Measurements from ENCODE around the gene ENTPD2.
"Not testable (repeated sequence)": the region's sequence is repeated elsewhere in the genome, so short reads cannot be mapped to it uniquely, and the experiment has no call there.

Gene ENTPD2

DNA sequence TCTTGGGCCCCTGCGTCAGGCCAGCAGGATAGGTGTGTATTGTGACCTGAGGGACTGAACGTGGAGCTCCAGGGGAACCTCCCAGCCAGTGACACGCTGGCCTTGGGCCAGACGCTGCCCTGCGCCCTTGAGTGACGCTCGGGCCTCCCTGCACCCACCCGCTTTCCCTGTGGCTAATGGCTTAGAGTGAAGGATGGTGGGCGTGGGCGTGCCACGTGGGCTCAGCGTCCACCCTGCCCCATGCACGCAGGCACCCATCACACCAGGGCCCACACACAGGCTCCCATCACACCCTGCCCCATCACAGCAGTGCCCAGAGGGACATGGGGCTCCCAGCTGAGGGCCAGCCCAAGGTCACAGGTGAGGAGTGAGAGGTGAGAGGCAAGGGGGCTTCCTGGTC, 16.8 kb downstream of the ENTPD2 start:
- H3K9ac ChIP-seq (ENCODE audit: low read depth, low read length): no peak overlapping the region
- peaks cover 8% of the 10 kb centered on the region; the same call in 1 of the 2 replicates for H3K27me3 ChIP-seq (ENCODE audit: insufficient read depth, low read length)
- H3K27ac ChIP-seq (ENCODE audit: low read length): no peak overlapping the region
- H3K4me3 ChIP-seq (ENCODE audit: low read length): no peak overlapping the region
- H3K4me1 ChIP-seq (ENCODE audit: insufficient read depth, low read length): no peaks in the 10 kb centered on the region
- H3K9me3 ChIP-seq (ENCODE audit: insufficient read depth, low read depth, low read length): no peaks in the 10 kb centered on the region
- no peaks in the 10 kb centered on the region for H3K36me3 ChIP-seq (ENCODE audit: insufficient read depth, low read depth, low read length)

DNA sequence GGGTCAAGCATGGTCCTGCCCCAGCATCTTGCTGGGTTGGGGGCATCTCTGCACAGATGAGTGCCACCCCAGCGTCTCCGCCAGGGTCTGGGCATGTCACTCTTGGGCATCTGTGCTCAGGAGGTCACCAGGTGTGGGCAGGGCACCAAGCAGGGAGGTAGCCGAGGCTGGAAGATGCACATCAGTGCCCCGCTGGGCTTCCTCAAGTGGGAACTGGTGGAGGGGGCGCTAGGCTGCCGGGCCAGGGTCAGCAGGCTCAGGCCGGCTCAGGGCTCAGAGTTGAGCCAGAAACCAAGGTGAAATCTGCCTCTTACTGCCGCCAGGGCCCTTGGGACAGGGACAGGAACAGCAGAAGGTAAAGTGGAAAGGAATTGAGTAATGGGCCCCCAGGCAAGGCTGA, 17.9 kb downstream of the ENTPD2 start:
- H3K4me3 ChIP-seq (ENCODE audit: low read length): no peak overlapping the region
- peaks cover 8% of the 10 kb centered on the region; the same call in 1 of the 2 replicates for H3K27me3 ChIP-seq (ENCODE audit: insufficient read depth, low read length)
- no peaks in the 10 kb centered on the region for H3K36me3 ChIP-seq (ENCODE audit: insufficient read depth, low read depth, low read length)
- H3K9me3 ChIP-seq (ENCODE audit: insufficient read depth, low read depth, low read length): no peaks in the 10 kb centered on the region
- no peak overlapping the region for H3K9ac ChIP-seq (ENCODE audit: low read depth, low read length)
- no peak overlapping the region for H3K27ac ChIP-seq (ENCODE audit: low read length)
- no peaks in the 10 kb centered on the region for H3K4me1 ChIP-seq (ENCODE audit: insufficient read depth, low read length)

DNA sequence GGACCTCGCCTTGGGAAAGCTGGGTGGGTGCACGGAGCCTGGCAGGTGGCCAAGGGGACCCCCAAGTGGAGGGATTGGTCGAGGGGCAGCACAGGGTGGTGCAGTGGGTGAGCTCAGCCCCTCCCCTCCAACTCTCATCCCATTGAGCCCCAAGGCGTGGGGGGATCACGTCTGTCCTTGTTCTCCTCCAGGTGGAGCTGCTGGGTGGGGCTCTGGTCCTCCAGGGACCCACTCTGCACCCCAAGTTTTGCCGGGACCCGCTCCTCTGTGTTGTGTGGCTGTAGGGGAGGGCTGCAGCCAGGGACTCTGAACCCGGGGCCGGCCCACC, 18.4 kb downstream of the ENTPD2 start:
- H3K27ac ChIP-seq (ENCODE audit: low read length): no peak overlapping the region
- H3K36me3 ChIP-seq (ENCODE audit: insufficient read depth, low read depth, low read length): no peaks in the 10 kb centered on the region
- no peaks in the 10 kb centered on the region for H3K9me3 ChIP-seq (ENCODE audit: insufficient read depth, low read depth, low read length)
- no peak overlapping the region for H3K4me3 ChIP-seq (ENCODE audit: low read length)
- no peaks in the 10 kb centered on the region for H3K4me1 ChIP-seq (ENCODE audit: insufficient read depth, low read length)
- no peak overlapping the region for H3K9ac ChIP-seq (ENCODE audit: low read depth, low read length)
- peaks cover 8% of the 10 kb centered on the region; the same call in 1 of the 2 replicates for H3K27me3 ChIP-seq (ENCODE audit: insufficient read depth, low read length)

DNA sequence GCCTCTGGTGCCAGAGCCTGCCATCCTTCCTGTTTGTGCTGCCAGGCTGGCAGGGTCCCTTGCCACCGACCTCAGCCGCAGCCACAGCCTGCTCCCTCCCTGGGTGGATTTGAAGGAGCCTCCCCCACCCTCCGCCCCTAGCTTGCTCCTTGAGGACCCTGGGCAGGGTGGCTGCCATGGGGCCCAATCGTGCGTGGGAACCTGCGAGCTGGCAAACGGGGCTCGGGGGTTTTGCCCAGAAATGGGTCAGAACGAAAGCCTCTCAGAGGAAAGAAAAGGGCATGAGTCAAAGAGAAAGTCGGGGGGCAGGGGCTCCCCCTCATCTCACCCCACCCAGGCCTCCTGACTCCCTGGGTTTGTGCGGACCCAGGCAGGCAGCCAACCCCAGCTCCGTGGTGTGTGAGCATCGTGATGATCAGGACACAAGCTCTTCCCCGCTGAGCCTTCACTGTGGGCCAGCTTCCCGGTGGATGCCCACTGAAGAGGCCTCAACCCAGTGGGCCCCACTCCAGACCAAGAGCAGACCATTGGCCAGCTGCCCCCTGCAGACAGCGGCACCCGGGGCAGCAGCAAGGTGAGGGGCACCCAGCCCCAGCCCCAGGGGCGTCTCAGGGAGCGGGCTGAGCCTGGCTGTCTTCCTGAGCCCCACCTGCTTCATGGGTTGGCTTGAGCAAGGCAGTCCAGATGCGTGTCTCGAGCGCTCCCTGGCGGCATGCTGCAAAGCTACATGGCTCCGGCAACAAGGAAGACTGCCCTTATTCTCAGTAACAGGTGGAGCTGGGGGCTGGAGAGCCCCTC, 19.0 kb downstream of the ENTPD2 start:
- no peak overlapping the region for H3K27ac ChIP-seq (ENCODE audit: low read length)

DNA sequence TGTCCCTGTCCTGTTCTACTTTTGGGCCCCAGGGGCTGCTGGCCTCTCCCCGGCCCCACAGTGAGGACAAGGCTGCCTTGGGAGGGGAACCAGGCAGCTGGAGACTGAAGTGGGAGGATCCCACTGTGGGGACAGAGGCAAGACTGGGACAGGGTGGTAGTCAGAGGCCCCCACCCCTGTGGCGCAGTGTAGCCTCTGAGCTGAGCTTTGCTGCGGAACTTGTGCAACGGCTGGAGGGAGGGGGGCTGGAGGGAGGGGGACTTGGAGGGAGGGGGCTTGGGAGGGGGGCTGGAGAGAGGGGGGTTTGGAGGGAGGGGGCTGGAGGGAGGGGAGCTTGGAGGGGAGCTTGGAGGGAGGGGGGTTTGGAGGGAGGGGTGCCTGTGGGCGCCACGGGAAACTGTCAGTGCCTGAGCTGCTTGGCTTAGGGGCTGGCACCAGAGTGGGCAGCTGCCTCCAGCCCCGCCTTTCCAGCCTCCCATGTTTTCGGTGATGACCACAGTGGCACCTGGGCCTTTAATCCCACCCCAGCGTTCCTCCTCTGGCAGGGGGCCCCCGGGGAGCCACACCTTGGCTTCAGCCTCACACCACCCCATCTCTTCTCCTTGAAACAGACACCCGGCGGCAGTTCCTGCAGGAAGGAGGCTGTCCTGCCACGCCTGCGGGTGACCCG, 19.7 kb downstream of the ENTPD2 start:
- Histone ChIP-seq H3K4me3 (ENCODE audit: low read length) (no peak overlapping the region), H3K27ac (ENCODE audit: low read length) (no peak overlapping the region), H3K9ac (ENCODE audit: low read depth, low read length) (no peak overlapping the region), H3K27me3 (ENCODE audit: insufficient read depth, low read length) (peaks cover 10% of the 10 kb centered on the region), H3K36me3 (ENCODE audit: insufficient read depth, low read depth, low read length) (no peaks in the 10 kb centered on the region), H3K4me1 (ENCODE audit: insufficient read depth, low read length) (no peaks in the 10 kb centered on the region), H3K9me3 (ENCODE audit: insufficient read depth, low read depth, low read length) (no peaks in the 10 kb centered on the region)

More for the DNA sequence above, 19.0 kb downstream of the ENTPD2 start:
- Histone ChIP-seq H3K36me3 (ENCODE audit: insufficient read depth, low read depth, low read length) (no peaks in the 10 kb centered on the region), H3K4me3 (ENCODE audit: low read length) (no peak overlapping the region), H3K9me3 (ENCODE audit: insufficient read depth, low read depth, low read length) (no peaks in the 10 kb centered on the region), H3K9ac (ENCODE audit: low read depth, low read length) (no peak overlapping the region), H3K4me1 (ENCODE audit: insufficient read depth, low read length) (no peaks in the 10 kb centered on the region), H3K27me3 (ENCODE audit: insufficient read depth, low read length) (peaks cover 8% of the 10 kb centered on the region; the same call in 1 of the 2 replicates)

DNA sequence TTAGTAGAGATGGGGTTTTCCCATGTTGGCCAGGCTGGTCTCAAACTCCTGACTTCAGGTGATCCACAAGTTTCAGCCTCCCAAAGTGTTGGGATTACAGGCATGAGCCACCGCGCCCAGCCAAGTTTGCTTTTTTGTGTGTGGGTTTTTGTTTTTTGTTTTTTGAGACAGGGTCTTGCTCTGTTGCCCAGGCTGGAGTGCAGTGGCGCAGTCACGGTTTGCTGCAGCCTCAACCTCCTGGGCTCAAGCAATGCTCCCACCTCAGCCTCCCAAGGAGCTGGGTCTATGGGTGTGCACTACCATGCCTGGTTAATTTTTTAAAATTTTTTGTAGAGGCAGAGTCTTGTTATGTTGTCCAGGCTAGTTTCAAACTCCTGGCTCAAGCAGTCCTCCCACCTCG, 20.4 kb downstream of the ENTPD2 start:
- H3K36me3 ChIP-seq (ENCODE audit: insufficient read depth, low read depth, low read length); H3K27ac ChIP-seq (ENCODE audit: low read length); H3K4me3 ChIP-seq (ENCODE audit: low read length); H3K4me1 ChIP-seq (ENCODE audit: insufficient read depth, low read length); H3K9me3 ChIP-seq (ENCODE audit: insufficient read depth, low read depth, low read length); H3K9ac ChIP-seq (ENCODE audit: low read depth, low read length): not testable (repeated sequence)
- H3K27me3 ChIP-seq (ENCODE audit: insufficient read depth, low read length): peaks cover 17% of the 10 kb centered on the region

DNA sequence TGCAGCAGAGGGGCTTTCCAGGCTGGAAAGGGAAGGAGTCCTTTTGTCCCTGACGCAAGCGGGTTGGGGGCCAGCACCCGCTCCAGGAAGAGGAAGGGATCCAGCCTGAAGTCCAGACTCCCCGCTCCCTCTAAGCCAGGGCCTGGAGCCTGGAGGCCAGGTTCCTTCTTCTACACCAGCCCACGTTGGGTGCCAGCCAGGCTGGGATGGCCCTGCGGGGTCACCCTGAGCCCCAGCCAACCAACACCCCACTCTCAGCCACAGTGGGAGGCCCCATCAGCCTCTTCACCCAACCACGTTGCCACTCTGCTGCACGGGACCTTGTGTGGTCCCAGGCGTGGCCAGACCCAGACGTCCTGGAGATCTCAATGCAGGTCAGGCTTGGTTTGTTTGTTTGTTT, 21.0 kb downstream of the ENTPD2 start:
- H3K9ac ChIP-seq (ENCODE audit: low read depth, low read length): no peak overlapping the region
- no peak overlapping the region for H3K4me3 ChIP-seq (ENCODE audit: low read length)
- H3K27me3 ChIP-seq (ENCODE audit: insufficient read depth, low read length): peaks cover 19% of the 10 kb centered on the region
- no peaks in the 10 kb centered on the region for H3K4me1 ChIP-seq (ENCODE audit: insufficient read depth, low read length)
- H3K27ac ChIP-seq (ENCODE audit: low read length): no peak overlapping the region
- H3K9me3 ChIP-seq (ENCODE audit: insufficient read depth, low read depth, low read length): no peaks in the 10 kb centered on the region
- no peaks in the 10 kb centered on the region for H3K36me3 ChIP-seq (ENCODE audit: insufficient read depth, low read depth, low read length)

DNA sequence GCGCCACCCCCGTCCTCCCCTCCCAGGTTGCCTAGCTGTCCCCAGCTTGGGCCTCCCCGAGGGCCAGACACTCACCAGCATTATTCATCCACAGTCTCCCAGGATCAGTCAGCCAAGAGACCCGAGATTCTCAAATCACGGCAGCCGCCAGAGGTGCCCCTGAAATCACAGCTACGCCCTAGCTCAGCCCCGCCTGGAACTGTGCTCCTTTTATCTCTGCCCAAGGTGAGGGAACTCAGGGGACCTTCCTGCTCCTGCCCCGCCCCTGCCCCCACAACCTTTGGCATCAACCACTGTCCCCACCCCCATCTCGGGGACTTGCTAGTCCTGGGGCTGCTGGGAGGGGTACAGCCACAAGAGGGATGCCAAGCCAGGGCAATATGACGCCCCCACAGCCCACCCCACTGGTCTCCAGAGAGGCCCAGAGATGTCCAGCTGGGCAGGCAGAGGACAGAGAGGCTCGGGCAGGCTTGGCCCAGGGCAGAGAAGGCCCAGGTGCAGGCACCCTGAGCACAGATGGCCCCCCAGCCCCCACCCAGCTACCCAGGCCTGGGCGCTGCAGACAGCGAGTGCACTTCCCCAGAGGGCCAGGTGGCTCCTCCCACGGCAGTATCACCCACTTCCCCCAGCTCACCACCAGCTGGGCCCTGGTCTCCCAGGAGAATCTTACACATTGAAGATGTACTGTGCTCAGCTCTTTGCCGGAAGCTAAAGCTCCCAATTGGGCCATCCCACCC, 21.8 kb downstream of the ENTPD2 start, which contains the start of gene FUT7:
TSS of gene FUT7 (minus strand) at position 185 of the 737 bp plus-strand sequence. CDS start at position 88, 97 bp downstream.
- H3K9ac ChIP-seq (ENCODE audit: low read depth, low read length): no peak within 1 kb of the TSS
- H3K4me1 ChIP-seq (ENCODE audit: insufficient read depth, low read length): no peaks in the 10 kb centered on the region
- H3K36me3 ChIP-seq (ENCODE audit: insufficient read depth, low read depth, low read length): no peaks in the 10 kb centered on the region
- no peak within 1 kb of the TSS for H3K4me3 ChIP-seq (ENCODE audit: low read length)
- H3K27me3 ChIP-seq (ENCODE audit: insufficient read depth, low read length): peaks cover 25% of the 10 kb centered on the region
- no peak within 1 kb of the TSS for H3K27ac ChIP-seq (ENCODE audit: low read length)
- H3K9me3 ChIP-seq (ENCODE audit: insufficient read depth, low read depth, low read length): no peaks in the 10 kb centered on the region

DNA sequence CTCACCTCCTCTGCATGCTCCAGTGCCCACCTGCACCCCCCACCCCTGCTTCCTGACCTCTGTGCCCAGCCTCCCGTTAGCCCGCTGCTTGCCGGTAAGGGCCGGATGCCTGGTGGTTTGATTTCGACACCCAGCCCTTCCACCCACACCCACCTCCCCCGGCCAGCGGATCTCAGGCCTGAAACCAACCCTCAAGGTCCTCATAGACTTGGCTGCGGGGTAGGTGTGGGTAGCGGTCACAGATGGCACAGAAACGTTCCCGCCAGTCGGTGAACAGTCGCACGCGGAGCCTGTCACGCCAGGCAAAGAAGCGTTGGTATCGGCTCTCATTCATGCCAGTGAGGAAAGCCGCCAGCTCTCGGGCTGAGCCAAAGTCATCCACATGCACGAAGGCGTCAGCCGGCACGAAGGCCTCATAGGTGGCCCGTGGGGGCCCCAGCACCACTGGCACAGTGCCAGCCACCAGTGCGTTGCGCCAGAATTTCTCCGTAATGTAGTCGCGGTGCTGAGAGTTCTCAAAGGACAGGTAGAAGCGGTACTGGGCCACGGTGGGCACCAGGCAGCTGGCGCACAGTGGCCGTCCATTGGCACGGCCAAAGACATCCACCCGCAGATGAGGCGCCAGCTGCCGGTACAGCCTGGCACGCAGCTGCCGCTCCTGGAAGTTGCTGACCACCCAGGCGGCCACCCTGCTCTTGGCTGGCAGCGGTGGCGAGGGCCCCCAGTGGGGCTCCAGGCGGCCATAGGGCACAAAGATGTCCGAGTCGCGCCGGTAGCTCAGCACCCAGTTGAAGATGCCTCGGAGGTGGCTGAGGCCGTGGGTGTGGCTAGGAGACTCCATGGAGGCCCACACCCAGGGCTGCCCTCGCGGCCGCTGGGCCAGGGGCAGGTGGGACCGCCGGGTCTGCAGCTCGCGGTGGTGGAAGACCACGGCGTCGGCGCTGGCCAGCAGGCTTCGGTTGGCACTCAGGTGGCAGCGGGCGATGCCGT, 23.0 kb downstream of the ENTPD2 start:
- Histone ChIP-seq H3K4me3 (ENCODE audit: low read length) (no peak overlapping the region), H3K27me3 (ENCODE audit: insufficient read depth, low read length) (peaks cover 33% of the 10 kb centered on the region), H3K27ac (ENCODE audit: low read length) (no peak overlapping the region), H3K9ac (ENCODE audit: low read depth, low read length) (no peak overlapping the region), H3K4me1 (ENCODE audit: insufficient read depth, low read length) (no peaks in the 10 kb centered on the region), H3K9me3 (ENCODE audit: insufficient read depth, low read depth, low read length) (no peaks in the 10 kb centered on the region), H3K36me3 (ENCODE audit: insufficient read depth, low read depth, low read length) (no peaks in the 10 kb centered on the region)

DNA sequence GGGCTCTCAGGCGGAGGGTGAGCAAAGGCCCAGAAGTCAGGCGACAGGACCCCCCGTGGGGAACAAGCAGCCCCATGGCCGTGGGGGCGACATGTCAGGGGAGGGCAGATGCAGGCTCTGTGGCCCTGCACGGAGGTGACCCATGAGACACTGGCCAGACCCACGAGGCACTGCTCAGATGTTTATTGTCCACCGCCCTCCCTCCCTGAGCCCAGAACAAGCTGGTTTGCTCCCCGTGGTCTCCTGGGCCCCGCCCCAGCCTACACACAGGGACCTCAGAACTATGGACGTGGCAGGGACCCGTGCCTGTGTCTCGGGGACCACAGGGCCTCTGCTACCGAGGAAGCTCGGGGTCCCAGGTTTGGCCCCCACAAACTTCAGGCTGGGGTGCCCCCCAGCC, 23.9 kb downstream of the ENTPD2 start:
- Histone ChIP-seq H3K4me3 (ENCODE audit: low read length) (no peak overlapping the region), H3K27ac (ENCODE audit: low read length) (no peak overlapping the region), H3K36me3 (ENCODE audit: insufficient read depth, low read depth, low read length) (no peaks in the 10 kb centered on the region), H3K4me1 (ENCODE audit: insufficient read depth, low read length) (no peaks in the 10 kb centered on the region), H3K27me3 (ENCODE audit: insufficient read depth, low read length) (peaks cover 32% of the 10 kb centered on the region), H3K9me3 (ENCODE audit: insufficient read depth, low read depth, low read length) (no peaks in the 10 kb centered on the region), H3K9ac (ENCODE audit: low read depth, low read length) (no peak overlapping the region)
